Ovary (tissue), 9 donors: Measurements from ENCODE around the gene GNE. TPM values are rescaled to one million over a fixed set of nuclear protein-coding genes. Genes with fewer than 3 reads are reported as not detected.

Source experiments
- DNase-seq, 5 donors: peaks; one replicate each; pipeline ENCODE4 v3.0.0-alpha.2; 2019 to 2020
- H3K27ac ChIP-seq, 2 donors: fragments of 200-600 bp; one replicate each; pipeline versions ENCODE4 v1.5.1 to v1.8.0; 2019 to 2022
- H3K27me3 ChIP-seq: fragments of 200-600 bp; one replicate; pipeline ENCODE4 v1.8.0; 2022
- H3K36me3 ChIP-seq: fragments of 200-600 bp; sonication (generic); one replicate; pipeline ENCODE4 v1.5.1; 2019
- H3K4me1 ChIP-seq: one replicate; pipeline ENCODE4 v1.8.1; 2013; ENCODE audit warnings: mild to moderate bottlenecking, moderate library complexity; ENCODE audit not compliant: insufficient read depth
- H3K4me3 ChIP-seq: fragments of 200-600 bp; sonication (generic); one replicate; pipeline ENCODE4 v1.5.1; 2017
- H3K9me3 ChIP-seq, 2 donors: fragments of 200-600 bp in 1 of 2; sonication (generic) in 1 of 2; one replicate each; pipeline versions ENCODE4 v1.5.1 to v1.8.1; 2013 to 2019; ENCODE audit warnings: mild to moderate bottlenecking in 1 of 2, moderate library complexity in 1 of 2
- EP300 ChIP-seq: sonication (generic); formaldehyde crosslinking; IDR thresholded peaks from one replicate; pipeline ENCODE4 v1.6.1; 2017; ENCODE audit warnings: antibody characterized with exemption
- POLR2A ChIP-seq: fragments of 450-650 bp; IDR thresholded peaks from one replicate; pipeline ENCODE4 v1.6.1; 2017; ENCODE audit warnings: antibody characterized with exemption, mild to moderate bottlenecking, moderate library complexity
- WGBS, 3 donors: extraction: QIAGEN DNeasy Blood & Tissue Kit in 1 of 3; methylation state at CpG; one replicate each; pipeline versions ENCODE4 v1.1.5 to v1.1.7; 2013 to 2017; 5-methylcytosine and 5-hydroxymethylcytosine counted together
- intact Hi-C, 4 donors: fragments of 100-400 bp; cut with DNase I; formaldehyde crosslinking; loops; one replicate each; pipeline versions ENCODE4 v1.11.0 to v1.15.1; 2022 to 2023
- polyA plus RNA-seq, 2 donors: library from polyadenylated mRNA; stranded (reverse); fragments of 200-250 nt in 1 of 2; fragments of 350-450 nt in 1 of 2; fragmentation: Illumina TruSeq in 1 of 2; extraction: RNeasy Lipid Tissue Mini Kit (QIAGEN cat#74804) in 1 of 2; gene quantifications; one replicate each; pipeline ENCODE4 v1.2.3, GENCODE V29; 2013 to 2014
- total RNA-seq, 7 donors: library from RNA; depleted of rRNA in 2 of 7; stranded (reverse); fragments of >200 nt in 2 of 7; fragmentation: NEBNext Ultra II Directional in 3 of 7; extraction: Animal tissue kit (Norgen Biotek cat#: 25700) in 3 of 7; gene quantifications; one replicate each; pipeline versions ENCODE4 v1.1.0 to v1.2.4, GENCODE V29; 2016 to 2023
- TF ChIP-seq, protein P1 (sequence below), 3 donors: fragments of 450-650 bp in 2 of 3; fragments of 200-600 bp in 1 of 3; IDR thresholded peaks; one replicate each; pipeline versions ENCODE4 v1.5.1 to v1.8.0; 2016 to 2022; ENCODE audit warnings: antibody characterized with exemption in 3 of 3, mild to moderate bottlenecking in 1 of 3
- donor health status: DM: no; HTN: no; CAD: no; lungs with moderate emphysema.
- donor health status: DM: no; HTN: no; CAD: no.
- donor health status: Bipolar disorder and iron deficiency.
- donor health status: DM: yes; HTN: yes; CAD: no.
- donor health status: DM: no; HTN: no; CAD: no.
- donor health status: DM: yes; HTN: yes; CAD: no.

The GNE gene
- total and polyA plus RNA-seq, 9 donors = 13.0 to 34.1 (median 22.9) TPM

DNA sequence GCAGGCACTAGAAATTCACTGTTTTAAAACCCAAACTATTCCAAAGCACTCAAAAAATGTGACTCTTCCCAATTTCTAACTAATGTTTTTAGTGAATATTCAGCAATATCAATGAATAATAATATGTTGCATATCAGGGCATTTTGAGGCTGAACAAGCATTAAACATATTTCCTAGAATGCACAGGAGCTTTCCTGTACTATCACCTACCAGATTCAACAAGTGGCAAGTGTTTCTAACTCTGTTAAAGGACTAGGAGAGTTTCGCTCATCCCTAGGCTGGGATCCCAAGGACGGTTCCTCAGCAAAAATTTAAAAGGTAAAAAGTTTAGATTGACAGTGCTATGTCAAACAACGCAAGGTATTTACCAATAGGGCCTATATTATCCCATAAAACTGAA, 21.0 kb downstream of the GNE start:
- TF ChIP-seq EP300 (no peak), POLR2A (no peak)
- TF ChIP-seq, protein P1, sequence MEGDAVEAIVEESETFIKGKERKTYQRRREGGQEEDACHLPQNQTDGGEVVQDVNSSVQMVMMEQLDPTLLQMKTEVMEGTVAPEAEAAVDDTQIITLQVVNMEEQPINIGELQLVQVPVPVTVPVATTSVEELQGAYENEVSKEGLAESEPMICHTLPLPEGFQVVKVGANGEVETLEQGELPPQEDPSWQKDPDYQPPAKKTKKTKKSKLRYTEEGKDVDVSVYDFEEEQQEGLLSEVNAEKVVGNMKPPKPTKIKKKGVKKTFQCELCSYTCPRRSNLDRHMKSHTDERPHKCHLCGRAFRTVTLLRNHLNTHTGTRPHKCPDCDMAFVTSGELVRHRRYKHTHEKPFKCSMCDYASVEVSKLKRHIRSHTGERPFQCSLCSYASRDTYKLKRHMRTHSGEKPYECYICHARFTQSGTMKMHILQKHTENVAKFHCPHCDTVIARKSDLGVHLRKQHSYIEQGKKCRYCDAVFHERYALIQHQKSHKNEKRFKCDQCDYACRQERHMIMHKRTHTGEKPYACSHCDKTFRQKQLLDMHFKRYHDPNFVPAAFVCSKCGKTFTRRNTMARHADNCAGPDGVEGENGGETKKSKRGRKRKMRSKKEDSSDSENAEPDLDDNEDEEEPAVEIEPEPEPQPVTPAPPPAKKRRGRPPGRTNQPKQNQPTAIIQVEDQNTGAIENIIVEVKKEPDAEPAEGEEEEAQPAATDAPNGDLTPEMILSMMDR (IDR thresholded peaks at IDR 0.05) = no peak
- Histone ChIP-seq H3K27ac (no peak overlapping the region), H3K4me3 (no peak overlapping the region), H3K9me3 (no peaks in the 10 kb centered on the region), H3K4me1 (no peaks in the 10 kb centered on the region), H3K27me3 (no peaks in the 10 kb centered on the region), H3K36me3 (peaks cover 2% of the 10 kb centered on the region)
- DNase-seq = no peak
- WGBS, 3 donors = 88 to 95% (median 90%) methylated on average over 3 of the region's 3 CpGs
- intact Hi-C loops = no loop called here

DNA sequence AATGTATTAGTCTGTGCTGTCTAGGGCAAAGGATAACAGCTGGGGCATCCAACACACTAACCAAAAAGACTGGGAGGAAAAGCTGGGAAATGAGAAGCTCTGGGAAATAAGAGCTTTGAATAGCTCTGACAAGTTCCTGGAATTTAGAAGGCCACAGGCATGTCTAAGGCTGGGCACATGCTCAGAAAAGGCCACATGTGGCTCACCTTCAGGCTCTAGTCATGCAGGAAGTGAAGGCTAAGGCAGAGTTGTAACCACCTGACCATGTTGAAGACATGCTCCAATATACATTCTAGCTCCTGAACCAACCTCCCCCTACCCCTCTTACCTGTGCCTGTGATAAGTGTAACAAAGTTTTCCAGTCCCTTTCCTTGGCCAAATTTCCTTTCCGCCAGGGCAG, 35.8 kb downstream of the GNE start:
- 95 to 100% (median 97%) methylated on average over 1 of the region's 1 CpG for WGBS, 3 donors
- TF ChIP-seq POLR2A = no peak
- no peak for TF ChIP-seq EP300
- TF ChIP-seq, protein P1 (IDR thresholded peaks at IDR 0.05) = no peak
- Histone ChIP-seq H3K4me3 (no peak overlapping the region), H3K36me3 (no peaks in the 10 kb centered on the region), H3K9me3 (peaks cover 0 to 7% of the 10 kb centered on the region in 2 donors), H3K27me3 (no peaks in the 10 kb centered on the region), H3K27ac (no peak overlapping the region), H3K4me1 (no peaks in the 10 kb centered on the region)
- DNase-seq = no peak
- intact Hi-C loops = no loop called here

DNA sequence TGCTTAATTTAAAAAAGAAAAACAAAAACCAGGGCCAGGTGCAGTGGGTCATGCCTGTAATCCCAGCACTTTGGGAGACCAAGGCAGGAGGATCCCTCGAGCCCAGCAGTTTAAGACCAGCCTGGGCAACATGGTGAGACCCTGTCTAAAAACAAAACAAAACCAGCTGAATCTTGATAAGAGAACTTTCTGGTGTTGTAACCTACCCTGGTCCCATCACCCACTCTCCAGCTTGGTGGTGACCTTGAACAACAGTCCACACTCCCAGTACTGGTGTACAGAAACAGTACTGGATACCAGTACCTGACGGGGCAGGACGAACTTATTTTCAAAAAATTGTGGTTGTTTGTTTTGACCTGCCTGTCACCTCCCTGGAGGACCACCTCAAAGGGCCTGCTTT, 36.6 kb downstream of the GNE start:
- no peak overlapping the region for H3K4me3 ChIP-seq
- intact Hi-C loops = no loop called here
- TF ChIP-seq EP300 = no peak
- TF ChIP-seq, protein P1 (IDR thresholded peaks at IDR 0.05) = no peak
- no peak for TF ChIP-seq POLR2A
- peaks cover 0 to 7% of the 10 kb centered on the region in 2 donors for H3K9me3 ChIP-seq
- no peak overlapping the region for H3K27ac ChIP-seq
- H3K36me3 ChIP-seq = no peaks in the 10 kb centered on the region
- H3K27me3 ChIP-seq = no peaks in the 10 kb centered on the region
- WGBS, 3 donors = 77 to 87% (median 80%) methylated on average over 3 of the region's 3 CpGs
- DNase-seq = no peak
- H3K4me1 ChIP-seq = no peaks in the 10 kb centered on the region

DNA sequence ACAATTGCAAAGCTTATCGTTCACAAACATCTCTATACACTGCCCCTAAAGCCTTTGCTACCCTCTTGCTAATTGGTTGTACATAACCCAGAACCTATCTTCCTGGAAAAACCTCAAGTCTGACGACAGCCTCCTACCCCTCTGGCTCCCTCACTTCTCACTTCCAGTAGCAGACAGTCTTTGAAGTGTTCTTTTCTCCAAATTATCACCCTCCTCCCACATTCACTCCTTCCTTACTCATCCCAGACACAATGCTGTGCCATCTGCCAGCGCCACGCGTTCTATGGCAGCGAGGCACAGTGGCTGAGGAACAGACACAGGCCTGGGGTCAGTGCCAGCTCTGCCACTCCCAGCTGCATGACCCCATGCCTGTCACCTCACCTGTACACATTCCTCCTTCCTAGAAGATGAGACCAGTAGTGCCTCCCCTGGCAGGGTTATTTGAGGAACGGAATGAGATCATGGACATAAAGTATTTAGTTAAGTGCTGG, 39.8 kb downstream of the GNE start:
- peaks cover 0 to 7% of the 10 kb centered on the region in 2 donors for H3K9me3 ChIP-seq
- H3K27me3 ChIP-seq = no peaks in the 10 kb centered on the region
- no peak for TF ChIP-seq EP300
- TF ChIP-seq, protein P1 (IDR thresholded peaks at IDR 0.05) = no peak
- no peak for TF ChIP-seq POLR2A
- 76 to 80% (median 78%) methylated on average over 7 of the region's 7 CpGs for WGBS, 3 donors
- intact Hi-C loops = no loop called here
- no peak for DNase-seq
- no peaks in the 10 kb centered on the region for H3K36me3 ChIP-seq
- no peak overlapping the region for H3K4me3 ChIP-seq
- H3K27ac ChIP-seq = no peak overlapping the region
- peaks cover 2% of the 10 kb centered on the region for H3K4me1 ChIP-seq
